Stimulated activated naive CD8-positive, alpha-beta T cell treated with anti-CD3 and anti-CD28 coated beads, Interleukin-15, amount 100 ng/mL, for 72 hours (primary cell): ENCODE data around the gene SNRPD2.
A peak's percentile ranks its signal among the peaks of the same experiment; 100 is the strongest.
"Not testable (repeated sequence)": the region's sequence is repeated elsewhere in the genome, so short reads cannot be mapped to it uniquely, and the experiment has no call there.

ENCODE experiments used
- ATAC-seq: fragments of 150-1000 bp; cut with Tn5 transposase; 2 replicates; pipeline ENCODE4 v1.10.0; 2021; ENCODE audit warnings: mild to moderate bottlenecking, moderate library complexity
- DNase-seq, 2 donors: peaks; one replicate each; pipeline ENCODE4 v3.0.0; 2021 to 2022
- H3K27ac Mint-ChIP-seq, 2 donors: one replicate each; pipeline ENCODE4 v1.8.0; 2022; ENCODE audit warnings: mild to moderate bottlenecking in 2 of 2, mixed read lengths in 2 of 2, moderate library complexity in 2 of 2
- H3K27me3 Mint-ChIP-seq: one replicate; pipeline ENCODE4 v1.8.0; 2022; ENCODE audit warnings: mixed read lengths
- H3K4me1 Mint-ChIP-seq: one replicate; pipeline ENCODE4 v1.8.0; 2022; ENCODE audit warnings: mild to moderate bottlenecking, mixed read lengths
- H3K4me3 Mint-ChIP-seq, 2 donors: one replicate each; pipeline ENCODE4 v1.8.0; 2022; ENCODE audit warnings: mild to moderate bottlenecking in 2 of 2, mixed read lengths in 2 of 2, moderate library complexity in 1 of 2
- H3K9me3 Mint-ChIP-seq, 2 donors: one replicate each; pipeline ENCODE4 v1.8.0; 2022; ENCODE audit warnings: mixed read lengths in 2 of 2

Gene SNRPD2

GRCh38 chr19:45711851-45712698 is 20.3 kb upstream of the SNRPD2 start:
- Mint-ChIP-seq H3K4me3 (no peak overlapping the region), H3K27ac (no peak overlapping the region), H3K9me3 (no peaks in the 10 kb centered on the region), H3K27me3 (no peaks in the 10 kb centered on the region), H3K4me1 (peaks cover 41% of the 10 kb centered on the region)
- no peak for DNase-seq
- ATAC-seq: no peak

GRCh38 chr19:45710356-45711130 is 18.8 kb upstream of the SNRPD2 start:
- Mint-ChIP-seq H3K4me1 (peaks cover 29% of the 10 kb centered on the region), H3K27ac (no peak overlapping the region), H3K9me3 (no peaks in the 10 kb centered on the region), H3K4me3 (no peak overlapping the region), H3K27me3 (no peaks in the 10 kb centered on the region)
- ATAC-seq (no peak), DNase-seq (no peak)

- ATAC-seq (no peak), DNase-seq (no peak)
- no peak overlapping the region for H3K4me3 Mint-ChIP-seq
- H3K4me1 Mint-ChIP-seq: peaks cover 7% of the 10 kb centered on the region
- no peaks in the 10 kb centered on the region for H3K9me3 Mint-ChIP-seq
- no peak overlapping the region for H3K27ac Mint-ChIP-seq
- no peaks in the 10 kb centered on the region for H3K27me3 Mint-ChIP-seq
Measured at GRCh38 chr19:45705710-45706415, 14.1 kb upstream of the SNRPD2 start.

GRCh38 chr19:45705115-45705514 is 13.4 kb upstream of the SNRPD2 start:
- Mint-ChIP-seq H3K27me3 (no peaks in the 10 kb centered on the region), H3K27ac (no peak overlapping the region), H3K4me3 (no peak overlapping the region), H3K9me3 (no peaks in the 10 kb centered on the region), H3K4me1 (no peaks in the 10 kb centered on the region)
- DNase-seq (no peak), ATAC-seq (no peak)

GRCh38 chr19:45701676-45702075 is 9.9 kb upstream of the SNRPD2 start:
- DNase-seq: no peak
- Mint-ChIP-seq H3K4me1 (peaks cover 9% of the 10 kb centered on the region), H3K4me3 (no peak overlapping the region), H3K27ac (peak overlapping the region in 1 of 2 donors; percentile 22), H3K9me3 (no peaks in the 10 kb centered on the region), H3K27me3 (no peaks in the 10 kb centered on the region)
- no peak for ATAC-seq

GRCh38 chr19:45693106-45693788 is 1.5 kb upstream of the SNRPD2 start:
- H3K4me1 Mint-ChIP-seq: peaks cover 49% of the 10 kb centered on the region
- H3K9me3 Mint-ChIP-seq: no peaks in the 10 kb centered on the region
- H3K27ac Mint-ChIP-seq: peak overlapping the region; percentile 98 to 100
- H3K4me3 Mint-ChIP-seq: peak overlapping the region; percentile 98 to 99
- no peak for ATAC-seq
- no peaks in the 10 kb centered on the region for H3K27me3 Mint-ChIP-seq
- DNase-seq: peak; percentile 74 to 77

- Mint-ChIP-seq H3K27ac (peak within 1 kb of the TSS; percentile 98 to 100), H3K4me1 (peaks cover 43% of the 10 kb centered on the region), H3K4me3 (peak within 1 kb of the TSS; percentile 98 to 99), H3K9me3 (no peaks in the 10 kb centered on the region), H3K27me3 (no peaks in the 10 kb centered on the region)
- peak; percentile 94 for ATAC-seq
- peak; percentile 97 to 99 for DNase-seq
Measured at GRCh38 chr19:45692187-45693105, 693 bp upstream of the SNRPD2 start, which contains the start of gene QPCTL. Gene QPCTL, plus strand, starts transcription at chr19:45692666. Its CDS starts 38 bp downstream, at chr19:45692704.

GRCh38 chr19:45687599-45687998 is 4.2 kb downstream of the SNRPD2 start:
- DNase-seq: no peak
- no peak overlapping the region for H3K27ac Mint-ChIP-seq
- peaks cover 28% of the 10 kb centered on the region for H3K4me1 Mint-ChIP-seq
- H3K4me3 Mint-ChIP-seq: no peak overlapping the region
- H3K9me3 Mint-ChIP-seq: no peaks in the 10 kb centered on the region
- ATAC-seq: no peak
- no peaks in the 10 kb centered on the region for H3K27me3 Mint-ChIP-seq

- DNase-seq, H3K4me3 Mint-ChIP-seq, H3K27ac Mint-ChIP-seq, H3K9me3 Mint-ChIP-seq, ATAC-seq, H3K27me3 Mint-ChIP-seq: not testable (repeated sequence)
- peaks cover 23% of the 10 kb centered on the region for H3K4me1 Mint-ChIP-seq
Measured at GRCh38 chr19:45685045-45685444, 6.7 kb downstream of the SNRPD2 start.

GRCh38 chr19:45682908-45683307 is 8.8 kb downstream of the SNRPD2 start:
- H3K4me3 Mint-ChIP-seq: no peak overlapping the region
- H3K27me3 Mint-ChIP-seq: no peaks in the 10 kb centered on the region
- ATAC-seq (no peak), DNase-seq (no peak)
- H3K4me1 Mint-ChIP-seq: peaks cover 18% of the 10 kb centered on the region
- H3K27ac Mint-ChIP-seq: peak overlapping the region in 1 of 2 donors; percentile 28
- no peaks in the 10 kb centered on the region for H3K9me3 Mint-ChIP-seq

- Mint-ChIP-seq H3K4me1 (peaks cover 26% of the 10 kb centered on the region), H3K9me3 (no peaks in the 10 kb centered on the region), H3K4me3 (peak overlapping the region; percentile 0 to 35), H3K27me3 (no peaks in the 10 kb centered on the region), H3K27ac (no peak overlapping the region)
- no peak for DNase-seq
- no peak for ATAC-seq
Measured at GRCh38 chr19:45682117-45682516, 9.6 kb downstream of the SNRPD2 start.

GRCh38 chr19:45681391-45682015 is 10.2 kb downstream of the SNRPD2 start:
- ATAC-seq (peak; percentile 89), DNase-seq (peak; percentile 88 to 91)
- H3K4me1 Mint-ChIP-seq: peaks cover 32% of the 10 kb centered on the region
- H3K27me3 Mint-ChIP-seq: no peaks in the 10 kb centered on the region
- no peaks in the 10 kb centered on the region for H3K9me3 Mint-ChIP-seq
- peak overlapping the region; percentile 72 to 86 for H3K4me3 Mint-ChIP-seq
- H3K27ac Mint-ChIP-seq: peak overlapping the region in 1 of 2 donors; percentile 76

- Mint-ChIP-seq H3K27me3 (no peaks in the 10 kb centered on the region), H3K4me3 (peak overlapping the region; percentile 80 to 90), H3K4me1 (peaks cover 40% of the 10 kb centered on the region), H3K9me3 (no peaks in the 10 kb centered on the region), H3K27ac (peak overlapping the region in 1 of 2 donors; percentile 53)
- ATAC-seq: peak; percentile 64
- peak; percentile 72 to 82 for DNase-seq
Measured at GRCh38 chr19:45677351-45678230, 14.2 kb downstream of the SNRPD2 start.
